ENCODE results near the gene NKIRAS1.

DNA sequence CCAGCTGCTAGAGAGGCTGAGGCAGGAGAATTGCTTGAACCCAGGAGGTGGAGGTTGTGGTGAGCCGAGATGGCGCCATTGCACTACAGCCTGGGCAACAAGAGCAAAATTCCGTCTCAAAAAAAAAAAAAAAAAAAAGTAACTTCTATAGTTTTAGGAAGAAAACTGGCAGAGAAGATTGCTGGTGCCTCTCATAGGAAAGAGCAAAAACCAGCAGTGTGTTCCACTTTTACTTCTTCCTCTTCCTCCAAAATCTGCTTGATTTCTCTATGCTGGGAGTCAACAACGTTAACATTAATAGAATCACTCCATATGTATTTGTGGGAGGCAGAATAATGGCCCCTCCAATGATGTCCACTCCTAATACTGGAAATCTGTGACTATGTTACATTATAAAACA is 15.8 kb upstream of the NKIRAS1 start:
- TF ChIP-seq ZFX (IDR thresholded peaks at IDR 0.05) (no peak), CTCF (conservative IDR thresholded peaks at IDR 0.05) (no peak)

All from C4-2B (cell line).